Suppressor macrophage (primary cell): ENCODE measurements around the gene C2CD5.
A peak's percentile ranks its signal among the peaks of the same experiment; 100 is the strongest.

ENCODE experiments used
- DNase-seq, 4 experiments: peaks; one replicate each; pipeline ENCODE4 v3.0.0-alpha.2; 2020 to 2022

C2CD5 gene

DNA sequence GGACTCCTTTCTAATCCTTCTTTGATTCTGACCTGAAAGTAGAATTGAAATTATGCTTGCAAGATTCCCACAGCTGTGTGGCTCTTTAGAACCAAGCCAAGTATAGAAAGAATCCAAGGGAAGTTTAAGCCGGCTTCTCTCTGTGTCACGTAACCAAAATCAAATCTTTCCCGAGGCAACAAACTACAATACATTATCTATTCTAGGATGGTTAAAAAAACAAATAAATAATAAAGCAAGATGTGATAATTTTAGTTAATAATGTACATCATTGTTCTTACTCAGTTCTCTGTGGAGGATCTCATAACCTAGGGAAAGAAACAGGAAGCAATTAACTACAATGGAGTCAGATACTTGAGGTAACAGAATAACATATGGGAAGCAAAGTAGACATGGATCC is 131.8 kb downstream of the C2CD5 start:
- DNase-seq = no peak

DNA sequence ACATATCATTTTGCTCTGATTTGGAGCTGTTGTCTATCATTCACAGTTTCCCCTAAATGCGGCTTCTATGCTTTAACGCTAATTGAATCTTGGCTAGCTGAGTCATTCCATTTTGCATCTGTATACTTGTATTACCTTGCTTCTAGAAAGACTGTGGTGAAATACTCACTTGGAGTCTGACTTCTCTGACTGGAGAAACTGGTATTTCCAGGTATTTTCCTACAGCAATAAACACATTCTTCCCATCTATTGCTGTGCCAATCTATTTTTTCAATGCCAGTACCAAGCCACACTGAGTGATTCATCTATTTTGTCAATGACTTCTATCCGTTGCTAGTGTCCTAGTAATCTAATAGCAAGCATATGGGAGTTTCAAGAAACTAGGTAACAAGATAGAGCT is 133.9 kb downstream of the C2CD5 start:
- no peak for DNase-seq

DNA sequence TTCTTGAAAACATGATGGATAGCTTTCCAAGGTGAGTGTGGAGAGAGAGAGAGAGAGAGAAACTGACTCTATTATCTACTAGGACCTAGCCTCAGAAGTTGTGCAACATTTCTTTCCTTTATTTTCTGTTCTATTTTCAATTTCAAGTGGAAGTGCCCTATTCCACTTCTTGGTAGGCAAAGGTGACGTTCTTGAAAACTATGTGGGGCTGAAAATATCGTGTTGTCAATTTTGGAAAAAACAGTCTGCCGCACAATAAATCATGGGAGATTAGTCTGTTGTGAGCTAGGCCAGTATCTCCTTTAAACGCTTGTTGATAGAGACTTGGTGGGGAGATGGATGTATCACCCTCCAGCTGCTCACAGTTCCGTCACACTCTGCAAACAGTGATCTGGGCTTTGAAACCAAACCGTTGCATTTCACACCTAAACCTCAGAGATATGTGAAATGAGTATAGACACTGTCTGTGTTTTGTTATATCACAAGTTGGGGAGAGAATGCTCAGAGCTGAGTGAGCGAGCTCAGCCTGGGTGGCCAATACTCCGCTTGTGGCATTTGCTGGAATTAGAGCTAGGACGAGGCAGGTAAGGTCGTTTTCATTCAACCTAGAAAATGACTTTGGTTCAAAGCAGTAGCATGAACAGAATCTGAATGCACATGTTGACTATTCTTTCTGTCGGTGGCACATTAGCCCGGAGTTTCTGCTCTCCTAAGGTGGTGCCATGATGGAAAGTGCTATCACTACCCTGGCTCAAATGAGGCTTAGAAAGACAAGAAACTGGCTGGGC is 134.8 kb downstream of the C2CD5 start:
- DNase-seq = no peak

DNA sequence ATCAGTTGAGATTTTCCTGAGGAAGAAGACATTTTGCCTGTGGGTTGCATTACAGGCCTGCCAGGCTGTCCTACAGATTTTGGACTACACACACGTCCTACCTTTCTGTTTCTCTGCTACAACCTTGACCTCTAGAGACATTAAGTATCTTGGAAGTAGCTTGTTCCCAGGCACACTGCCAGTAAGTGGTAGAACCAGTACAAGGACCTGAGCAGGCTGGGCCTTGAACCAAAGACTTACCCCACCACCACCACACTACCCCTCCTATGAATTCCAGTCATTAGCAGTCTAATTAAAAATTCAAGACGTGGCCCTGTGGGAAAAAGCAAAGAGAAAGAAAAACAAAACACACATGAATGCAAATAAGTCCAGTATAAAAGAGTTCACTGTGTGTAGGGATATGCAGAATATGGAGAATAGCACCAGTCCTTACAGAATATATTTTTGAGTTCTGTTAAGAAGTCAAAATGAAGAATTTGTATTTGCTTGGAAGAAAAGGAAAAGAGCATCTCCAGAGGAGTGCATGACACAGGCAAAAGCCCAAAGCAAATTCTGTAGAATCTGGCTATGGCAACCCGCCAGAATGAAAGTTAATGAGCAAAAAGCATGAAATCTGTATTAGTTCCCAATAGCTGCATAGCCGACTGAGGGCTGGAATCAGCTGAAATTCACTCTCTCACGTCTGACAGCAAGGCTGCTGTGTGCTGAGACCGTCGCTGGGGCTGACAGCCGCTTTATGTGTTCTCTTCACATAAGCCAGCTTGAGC is 135.5 kb downstream of the C2CD5 start:
- DNase-seq = no peak

DNA sequence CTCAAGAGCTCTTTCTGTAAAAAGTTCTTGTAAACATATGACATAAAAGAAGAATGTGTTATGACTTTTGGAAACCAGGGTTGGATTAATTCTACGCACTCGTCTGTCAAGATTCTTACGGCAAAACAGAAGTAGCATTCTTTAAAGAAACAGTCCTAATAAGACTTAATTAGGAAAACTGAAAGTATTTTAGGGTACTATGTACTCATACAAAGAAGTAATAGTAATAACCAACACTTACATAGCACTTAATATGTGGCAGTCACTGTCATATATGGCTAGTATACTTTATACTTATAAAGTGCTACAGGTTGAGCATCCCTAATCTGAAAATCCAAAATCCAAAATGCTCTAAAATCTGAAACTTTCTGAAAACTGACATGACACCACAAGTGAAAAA is 136.9 kb downstream of the C2CD5 start:
- no peak for DNase-seq

DNA sequence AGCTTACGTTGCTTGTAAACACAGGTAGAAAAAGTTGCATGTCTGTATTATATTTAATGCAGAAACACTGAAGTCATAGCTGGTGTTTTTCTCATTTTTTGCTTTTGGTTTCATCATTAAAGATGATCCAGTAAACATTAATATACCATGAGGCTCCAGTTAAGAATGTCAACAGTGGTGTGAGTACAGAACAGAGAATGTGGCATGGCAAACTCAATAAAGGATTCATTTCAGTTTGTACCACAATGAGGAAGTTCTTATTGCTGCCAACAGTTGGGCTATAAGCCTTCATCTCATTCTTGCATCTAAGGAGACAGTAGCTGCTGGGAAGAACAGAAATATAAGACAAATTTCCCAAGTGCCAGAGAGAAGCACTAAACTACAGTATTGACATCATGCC is 137.7 kb downstream of the C2CD5 start:
- DNase-seq = peak in 1 of 4 experiments; percentile 14

DNA sequence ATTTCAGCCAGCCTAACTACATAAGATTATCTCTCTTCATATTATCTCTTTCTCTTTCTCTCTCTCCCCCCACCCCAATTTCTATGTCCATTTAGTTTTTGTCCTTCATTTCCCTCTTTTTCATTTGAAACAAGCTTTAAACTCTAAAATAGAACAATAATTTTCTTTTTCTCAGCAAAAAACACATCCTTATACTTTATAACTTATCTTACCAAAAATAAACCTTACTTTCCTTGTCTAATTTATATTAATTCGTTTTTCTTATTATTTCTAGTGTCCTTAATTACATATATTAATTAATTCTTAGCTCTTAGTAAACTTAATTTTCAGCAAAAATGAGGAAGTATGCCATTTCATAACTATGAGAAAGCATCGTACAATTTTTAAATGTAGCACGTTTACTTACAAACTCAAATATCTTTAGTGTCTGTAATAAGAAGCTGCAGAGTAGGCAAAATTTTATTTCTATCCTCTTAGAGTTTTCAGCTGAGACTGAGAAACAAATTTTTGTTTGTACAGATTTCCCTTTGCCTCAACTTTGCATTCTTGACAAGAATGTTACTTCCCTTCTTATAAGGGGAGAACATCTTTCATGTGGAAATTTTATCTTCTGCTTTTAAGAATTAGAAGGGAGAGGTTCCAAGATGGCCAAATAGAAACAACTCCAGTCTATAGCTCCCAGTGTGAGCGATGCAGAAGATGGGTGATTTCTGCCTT is 144.7 kb downstream of the C2CD5 start:
- DNase-seq = peak; percentile 6 to 70 (median 42)
